T follicular helper cell (primary cell): ENCODE results near the gene ANAPC2.

Source experiments
- DNase-seq: peaks from one replicate; pipeline ENCODE4 v3.0.0-alpha.2; 2020; ENCODE audit warnings: low read depth

ANAPC2 gene

DNA sequence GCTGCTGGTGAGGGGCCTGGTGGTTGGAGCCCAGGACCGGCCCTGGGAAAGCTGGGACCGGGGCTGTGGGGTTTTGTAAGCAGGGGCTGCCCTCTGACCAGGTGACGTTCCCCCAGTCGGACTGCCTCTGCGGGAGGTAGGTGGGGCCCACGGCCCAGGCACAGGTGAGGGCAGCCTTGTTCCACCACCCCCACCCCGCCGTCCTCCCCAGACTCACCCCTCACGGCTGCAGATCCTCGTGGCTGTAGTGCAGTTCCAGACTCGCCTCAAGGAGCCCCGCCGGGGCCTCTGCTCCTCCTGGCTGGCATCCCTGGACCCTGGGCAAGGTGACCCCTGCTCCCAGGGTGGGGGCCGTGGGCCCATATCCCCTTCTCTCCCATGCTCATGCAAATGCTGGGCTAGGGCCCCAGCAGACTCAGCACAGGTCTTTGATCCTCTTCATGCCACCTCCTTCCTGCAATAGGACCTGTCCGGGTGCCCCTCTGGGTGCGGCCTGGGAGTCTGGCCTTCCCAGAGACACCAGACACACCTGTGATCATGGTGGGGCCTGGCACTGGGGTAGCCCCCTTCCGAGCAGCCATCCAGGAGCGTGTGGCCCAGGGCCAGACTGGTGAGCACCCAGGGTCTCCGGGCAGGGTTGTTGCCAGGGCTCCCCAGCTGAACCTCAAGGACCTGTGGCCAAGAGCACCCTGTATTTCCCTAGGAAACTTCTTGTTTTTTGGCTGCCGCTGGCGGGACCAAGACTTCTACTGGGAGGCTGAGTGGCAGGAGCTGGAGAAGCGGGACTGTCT lies 27.0 kb upstream of the ANAPC2 start:
- DNase-seq, result no peak

GRCh38 chr9:137214620-137215019 lies 26.3 kb upstream of the ANAPC2 start:
- DNase-seq, result no peak

GRCh38 chr9:137213160-137214060 lies 25.1 kb upstream of the ANAPC2 start:
- DNase-seq, result no peak

- DNase-seq, result no peak
Measured at GRCh38 chr9:137212520-137212919, 24.2 kb upstream of the ANAPC2 start.

GRCh38 chr9:137211532-137211931 lies 23.2 kb upstream of the ANAPC2 start:
- no peak for DNase-seq

- no peak for DNase-seq
Measured at GRCh38 chr9:137206602-137207001, 18.2 kb upstream of the ANAPC2 start.

DNA sequence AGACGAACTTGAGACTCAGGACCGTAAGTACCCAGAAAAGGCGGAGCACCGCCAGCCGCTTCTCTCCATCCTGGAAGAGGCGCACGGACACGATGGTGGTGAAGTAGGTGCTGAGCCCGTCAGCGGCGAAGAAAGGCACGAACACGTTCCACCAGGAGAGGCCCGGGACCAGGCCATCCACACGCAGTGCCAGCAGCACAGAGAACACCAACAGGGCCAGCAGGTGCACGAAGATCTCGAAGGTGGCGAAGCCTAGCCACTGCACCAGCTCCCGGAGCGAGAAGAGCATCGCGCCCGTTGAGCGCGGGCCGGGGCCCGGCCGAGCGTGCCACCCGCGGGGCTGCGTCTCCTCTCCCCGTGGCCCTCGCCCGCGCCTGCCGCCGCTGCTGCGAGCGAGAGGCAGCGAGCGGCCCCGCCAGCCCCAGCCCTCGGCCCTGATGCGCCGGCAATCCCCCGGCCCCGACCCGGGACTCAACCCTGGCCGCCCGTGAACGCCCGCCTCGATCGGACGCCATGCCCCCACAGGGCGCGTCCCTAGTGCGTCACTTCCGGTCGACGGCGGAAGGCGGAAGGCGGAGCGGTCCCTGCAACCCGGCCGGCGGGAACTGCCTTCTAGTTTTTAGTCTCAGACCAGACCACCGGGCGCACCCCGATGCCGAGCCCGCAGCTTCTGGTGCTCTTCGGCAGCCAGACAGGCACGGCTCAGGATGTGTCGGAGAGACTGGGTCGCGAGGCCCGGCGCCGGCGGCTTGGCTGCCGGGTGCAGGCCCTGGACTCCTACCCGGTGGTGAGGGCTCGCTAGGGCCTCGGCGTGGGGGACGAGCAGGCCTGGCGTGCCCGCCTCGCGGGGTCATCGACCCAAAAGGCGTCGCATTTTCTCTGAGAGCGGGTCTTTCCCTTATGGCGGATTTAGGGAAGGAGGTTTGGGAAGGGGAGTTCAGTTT lies 17.0 kb upstream of the ANAPC2 start, which contains the start of the genes NDOR1 and TMEM203:
TSS of gene NDOR1 (plus strand) at position 575 of the 944 bp plus-strand sequence. CDS start at position 653, 78 bp downstream.
TSS of gene TMEM203 (minus strand) at position 523 of the 944 bp plus-strand sequence. CDS start at position 289, 234 bp downstream.
- DNase-seq, result peak; percentile 91

- DNase-seq, result no peak
Measured at GRCh38 chr9:137204731-137205125, 16.4 kb upstream of the ANAPC2 start.

DNA sequence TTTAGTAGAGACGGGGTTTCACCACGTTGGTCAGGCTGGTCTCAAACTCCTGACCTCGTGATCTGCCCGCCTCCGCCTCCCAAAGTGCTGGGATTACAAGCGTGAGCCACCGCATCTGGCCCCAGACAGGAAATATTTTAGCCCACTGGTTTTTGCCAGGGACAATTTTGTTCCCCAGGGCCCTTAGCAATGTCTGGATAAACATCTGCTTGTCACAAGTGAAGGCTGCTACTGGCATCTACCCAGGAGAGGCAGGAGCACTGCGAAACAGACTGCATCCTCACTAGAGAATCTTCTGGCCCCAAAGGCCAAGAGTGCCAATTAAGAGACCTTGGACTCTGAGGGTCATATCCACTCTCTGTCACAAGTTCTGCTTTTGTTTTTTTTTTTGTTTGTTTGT lies 14.6 kb upstream of the ANAPC2 start:
- DNase-seq, result no peak

DNA sequence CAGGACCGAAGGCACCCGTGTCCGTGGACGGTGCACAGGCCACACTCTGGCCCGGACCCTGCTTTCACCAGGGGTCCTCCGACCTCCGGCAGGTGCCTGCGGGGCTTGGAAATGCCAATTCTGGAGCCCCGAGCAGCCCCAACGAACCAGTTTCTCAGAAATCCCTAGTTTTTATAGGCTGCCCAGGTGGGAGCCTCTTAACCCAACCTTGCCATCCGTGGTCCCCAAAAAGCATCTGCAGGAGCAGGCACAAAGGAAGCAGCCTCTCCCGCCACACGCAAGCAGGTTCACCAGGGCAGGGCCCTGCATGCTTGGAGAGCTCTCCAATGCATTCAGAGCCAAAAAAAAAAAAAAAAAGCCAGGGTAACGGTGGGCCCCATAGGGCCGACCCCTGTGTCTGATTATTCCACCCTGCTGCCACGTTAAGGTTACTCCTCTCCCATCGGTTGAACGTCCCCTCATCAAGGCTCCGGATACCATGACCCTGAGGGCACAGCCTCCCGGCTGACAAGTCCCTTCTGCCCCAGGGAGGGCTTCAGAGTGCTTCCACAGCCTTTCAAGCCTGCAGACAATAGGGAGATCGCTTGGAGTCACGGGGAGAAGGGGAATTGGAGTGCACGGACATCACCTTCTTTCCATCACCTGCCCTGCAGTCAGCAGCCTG lies 13.0 kb upstream of the ANAPC2 start:
- no peak for DNase-seq

DNA sequence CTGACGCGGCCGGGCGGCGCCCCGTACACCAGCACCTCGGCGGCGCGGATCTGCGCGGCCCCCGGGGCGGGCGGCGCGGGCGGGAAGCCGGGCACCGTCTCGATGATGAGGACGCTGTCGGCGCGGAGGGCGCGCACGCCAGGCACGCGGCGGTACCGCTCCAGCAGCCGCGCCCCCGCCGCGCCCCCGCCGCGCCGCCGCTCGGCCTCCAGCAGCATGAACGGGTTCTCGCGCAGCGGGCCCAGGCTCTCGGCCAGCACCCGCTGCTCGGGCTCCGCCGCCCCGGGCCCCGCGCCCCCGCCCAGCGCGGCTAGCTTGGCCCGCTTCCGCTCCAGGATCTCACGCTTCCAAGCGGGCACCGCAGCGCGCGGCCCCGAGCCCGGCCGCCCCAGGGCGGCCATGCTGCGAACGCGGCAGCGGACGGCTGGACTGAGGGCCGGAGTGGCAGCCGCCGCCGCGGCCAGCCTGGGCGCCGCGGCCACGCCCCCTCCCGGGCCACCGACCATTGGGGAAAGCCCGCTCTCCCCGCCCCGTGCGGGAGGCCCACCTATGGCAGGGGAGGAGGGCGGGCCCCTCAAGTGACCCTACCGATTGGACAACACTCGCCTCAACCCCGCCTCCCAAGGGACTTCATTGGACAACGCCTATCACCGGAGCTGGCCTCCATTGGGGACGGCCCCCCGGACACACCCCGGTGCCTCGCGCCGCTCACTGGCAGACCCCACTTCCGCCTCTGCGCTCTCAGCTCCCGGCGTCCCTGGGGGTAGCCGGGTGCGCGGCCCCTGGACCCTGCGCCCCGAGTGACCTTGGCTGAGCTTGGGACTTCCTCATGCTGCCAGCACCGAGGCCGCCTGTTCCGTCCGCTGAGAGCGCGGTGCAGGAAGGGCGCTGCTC lies 12.2 kb upstream of the ANAPC2 start, which contains the start of gene TPRN:
TSS of gene TPRN (minus strand) at position 431 of the 894 bp plus-strand sequence. CDS start at position 401, 30 bp downstream.
- peak; percentile 96 for DNase-seq

- no peak for DNase-seq
Measured at GRCh38 chr9:137199411-137200121, 11.2 kb upstream of the ANAPC2 start.

DNA sequence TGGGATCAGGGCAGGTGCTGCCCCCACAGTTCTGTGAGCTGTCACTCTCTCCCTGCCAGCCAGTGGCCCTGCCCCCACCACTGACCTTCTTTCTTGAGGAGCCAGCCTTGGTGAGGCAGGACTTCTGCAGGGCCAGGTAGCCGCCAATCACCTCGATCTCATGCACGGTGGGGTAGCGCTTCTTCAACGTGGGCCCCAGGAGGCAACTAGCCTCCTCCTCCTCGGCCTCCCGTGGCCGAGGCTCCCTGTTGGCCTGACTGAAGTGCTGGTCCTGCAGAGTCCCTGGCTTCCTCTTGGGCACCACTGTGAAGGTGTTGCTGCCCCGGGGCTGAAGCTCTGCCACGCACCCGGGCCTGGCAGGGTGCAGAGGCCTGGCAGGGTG lies 10.5 kb upstream of the ANAPC2 start:
- DNase-seq, result no peak

DNA sequence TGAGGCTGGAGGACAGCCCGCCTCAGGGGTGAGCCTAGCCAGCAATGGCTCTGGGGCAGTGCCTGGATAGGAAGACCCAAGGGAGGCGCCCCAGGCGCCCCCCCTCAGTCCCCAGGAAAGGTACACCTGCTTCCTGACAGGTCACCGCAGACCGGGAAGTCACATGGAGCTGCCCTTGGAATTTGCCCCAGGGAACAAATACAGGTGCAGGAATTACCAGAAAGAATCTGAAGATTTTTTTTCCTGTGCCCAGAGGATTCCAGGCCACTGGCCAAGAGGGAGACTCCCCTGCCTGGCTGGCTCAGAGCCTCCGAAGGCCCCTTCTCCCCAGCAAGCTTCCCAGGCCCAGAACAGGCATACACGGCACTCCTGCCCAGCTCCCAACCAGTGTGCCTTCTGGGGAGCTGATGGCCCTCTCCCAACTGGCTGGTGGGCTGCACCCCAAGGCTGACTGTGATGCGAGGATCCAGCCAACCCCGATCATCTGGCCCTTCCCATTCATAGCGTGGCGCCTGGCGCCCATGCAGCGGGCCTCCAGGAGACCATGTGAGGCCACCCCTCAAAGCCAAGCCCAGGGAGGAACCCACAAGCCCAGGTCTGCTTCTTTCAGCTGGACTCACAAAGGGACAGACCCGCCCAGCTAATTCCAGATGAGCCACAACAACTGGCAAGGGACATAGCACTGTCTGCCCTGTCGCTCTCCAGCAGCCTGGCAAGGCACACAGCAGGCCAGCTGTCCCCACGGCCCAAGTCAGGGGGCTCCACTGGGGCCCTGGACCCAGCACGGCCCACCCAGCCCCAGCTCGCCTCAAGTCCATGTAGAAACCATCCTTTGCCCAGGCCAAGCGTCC lies 9.9 kb upstream of the ANAPC2 start:
- no peak for DNase-seq

GRCh38 chr9:137195525-137196220 lies 7.3 kb upstream of the ANAPC2 start:
- no peak for DNase-seq

- no peak for DNase-seq
Measured at GRCh38 chr9:137194909-137195308, 6.5 kb upstream of the ANAPC2 start.

- DNase-seq, result no peak
Measured at GRCh38 chr9:137194388-137194787, 6.0 kb upstream of the ANAPC2 start.

GRCh38 chr9:137193771-137194170 lies 5.4 kb upstream of the ANAPC2 start:
- DNase-seq, result no peak
